ENCODE results near the gene COL5A3.
"Not testable (repeated sequence)": the region's sequence is repeated elsewhere in the genome, so short reads cannot be mapped to it uniquely, and the experiment has no call there.

Gene COL5A3

DNA sequence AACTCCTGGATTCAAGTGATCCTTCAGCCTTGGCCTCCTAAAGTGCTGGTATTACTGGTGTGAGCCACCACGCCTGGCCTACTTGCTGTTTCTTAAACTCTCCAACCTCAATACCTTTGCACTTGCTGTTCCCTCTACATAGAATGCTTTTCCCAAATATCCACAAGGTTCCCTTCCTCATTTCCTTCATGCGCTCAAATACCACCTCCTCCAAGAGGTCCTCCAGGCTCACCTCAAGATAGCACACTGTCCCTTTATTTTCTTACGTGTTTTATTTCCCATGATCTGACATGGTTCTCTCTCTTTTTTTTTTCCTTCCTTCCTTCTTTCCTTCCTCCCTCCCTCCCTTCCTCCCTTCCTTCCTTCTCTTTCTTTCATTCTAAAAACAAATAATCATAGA is 16.4 kb upstream of the COL5A3 start:
- H3K9me3 ChIP-seq (ENCODE audit: control insufficient read depth in 1 of 2, low read length in 2 of 2): no peaks in the 10 kb centered on the region
- peaks cover 4 to 9% of the 10 kb centered on the region in 2 donors for H3K4me1 ChIP-seq (ENCODE audit: control insufficient read depth in 1 of 2, insufficient read depth in 2 of 2, low read length in 2 of 2)
- H3K36me3 ChIP-seq (ENCODE audit: control insufficient read depth in 1 of 2, insufficient read depth in 2 of 2, low read length in 2 of 2): no peaks in the 10 kb centered on the region
- H3K27me3 ChIP-seq (ENCODE audit: low read depth, low read length): no peaks in the 10 kb centered on the region
- H3K4me3 ChIP-seq (ENCODE audit: low read depth in 1 of 2, low read length in 2 of 2): no peak overlapping the region
- no peak overlapping the region for H3K27ac ChIP-seq (ENCODE audit: low read length)

- not testable (repeated sequence) for H3K27ac ChIP-seq (ENCODE audit: low read length); H3K4me1 ChIP-seq (ENCODE audit: control insufficient read depth in 1 of 2, insufficient read depth in 2 of 2, low read length in 2 of 2); H3K4me3 ChIP-seq (ENCODE audit: low read depth in 1 of 2, low read length in 2 of 2); H3K9me3 ChIP-seq (ENCODE audit: control insufficient read depth in 1 of 2, low read length in 2 of 2); H3K27me3 ChIP-seq (ENCODE audit: low read depth, low read length); H3K36me3 ChIP-seq (ENCODE audit: control insufficient read depth in 1 of 2, insufficient read depth in 2 of 2, low read length in 2 of 2)
Observed at GRCh38 chr19:10023096-10023495, 12.8 kb upstream of the COL5A3 start.

DNA sequence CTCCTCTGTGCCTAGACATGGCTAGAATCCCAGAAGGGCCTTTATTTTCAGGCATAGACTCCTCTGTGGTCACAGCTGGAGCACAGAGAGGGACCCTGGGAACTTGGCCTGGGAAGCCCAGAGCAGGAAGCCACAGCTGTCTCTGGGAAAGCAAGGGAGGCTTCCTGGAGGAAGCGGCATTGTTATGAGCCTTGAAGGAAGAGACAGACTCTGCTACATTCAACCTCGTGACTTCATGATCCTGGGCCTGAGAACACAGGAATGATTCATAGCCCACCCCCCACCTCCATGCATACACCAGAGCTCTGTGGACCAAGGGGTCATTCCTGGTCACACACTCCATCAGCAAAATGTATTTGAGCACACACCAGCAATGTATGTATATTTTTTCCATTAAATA is 11.6 kb upstream of the COL5A3 start:
- Histone ChIP-seq H3K9me3 (ENCODE audit: control insufficient read depth in 1 of 2, low read length in 2 of 2) (no peaks in the 10 kb centered on the region), H3K27ac (ENCODE audit: low read length) (no peak overlapping the region), H3K27me3 (ENCODE audit: low read depth, low read length) (no peaks in the 10 kb centered on the region), H3K36me3 (ENCODE audit: control insufficient read depth in 1 of 2, insufficient read depth in 2 of 2, low read length in 2 of 2) (no peaks in the 10 kb centered on the region), H3K4me3 (ENCODE audit: low read depth in 1 of 2, low read length in 2 of 2) (no peak overlapping the region), H3K4me1 (ENCODE audit: control insufficient read depth in 1 of 2, insufficient read depth in 2 of 2, low read length in 2 of 2) (no peaks in the 10 kb centered on the region)

GRCh38 chr19:10021446-10021845 is 11.1 kb upstream of the COL5A3 start:
- Histone ChIP-seq H3K9me3 (ENCODE audit: control insufficient read depth in 1 of 2, low read length in 2 of 2) (no peaks in the 10 kb centered on the region), H3K27me3 (ENCODE audit: low read depth, low read length) (no peaks in the 10 kb centered on the region), H3K4me1 (ENCODE audit: control insufficient read depth in 1 of 2, insufficient read depth in 2 of 2, low read length in 2 of 2) (no peaks in the 10 kb centered on the region), H3K27ac (ENCODE audit: low read length) (no peak overlapping the region), H3K36me3 (ENCODE audit: control insufficient read depth in 1 of 2, insufficient read depth in 2 of 2, low read length in 2 of 2) (no peaks in the 10 kb centered on the region), H3K4me3 (ENCODE audit: low read depth in 1 of 2, low read length in 2 of 2) (no peak overlapping the region)

- H3K27ac ChIP-seq (ENCODE audit: low read length): no peak overlapping the region
- H3K36me3 ChIP-seq (ENCODE audit: control insufficient read depth in 1 of 2, insufficient read depth in 2 of 2, low read length in 2 of 2): no peaks in the 10 kb centered on the region
- H3K27me3 ChIP-seq (ENCODE audit: low read depth, low read length): no peaks in the 10 kb centered on the region
- no peaks in the 10 kb centered on the region for H3K4me1 ChIP-seq (ENCODE audit: control insufficient read depth in 1 of 2, insufficient read depth in 2 of 2, low read length in 2 of 2)
- H3K9me3 ChIP-seq (ENCODE audit: control insufficient read depth in 1 of 2, low read length in 2 of 2): no peaks in the 10 kb centered on the region
- no peak overlapping the region for H3K4me3 ChIP-seq (ENCODE audit: low read depth in 1 of 2, low read length in 2 of 2)
Observed at GRCh38 chr19:10020851-10021250, 10.5 kb upstream of the COL5A3 start.

GRCh38 chr19:10019246-10019645 is 8.9 kb upstream of the COL5A3 start:
- H3K4me3 ChIP-seq (ENCODE audit: low read depth in 1 of 2, low read length in 2 of 2): no peak overlapping the region
- no peaks in the 10 kb centered on the region for H3K27me3 ChIP-seq (ENCODE audit: low read depth, low read length)
- H3K9me3 ChIP-seq (ENCODE audit: control insufficient read depth in 1 of 2, low read length in 2 of 2): no peaks in the 10 kb centered on the region
- H3K36me3 ChIP-seq (ENCODE audit: control insufficient read depth in 1 of 2, insufficient read depth in 2 of 2, low read length in 2 of 2): no peaks in the 10 kb centered on the region
- H3K4me1 ChIP-seq (ENCODE audit: control insufficient read depth in 1 of 2, insufficient read depth in 2 of 2, low read length in 2 of 2): no peaks in the 10 kb centered on the region
- H3K27ac ChIP-seq (ENCODE audit: low read length): no peak overlapping the region

- Histone ChIP-seq H3K9me3 (ENCODE audit: control insufficient read depth in 1 of 2, low read length in 2 of 2) (no peaks in the 10 kb centered on the region), H3K27me3 (ENCODE audit: low read depth, low read length) (no peaks in the 10 kb centered on the region), H3K4me3 (ENCODE audit: low read depth in 1 of 2, low read length in 2 of 2) (no peak overlapping the region), H3K36me3 (ENCODE audit: control insufficient read depth in 1 of 2, insufficient read depth in 2 of 2, low read length in 2 of 2) (no peaks in the 10 kb centered on the region), H3K27ac (ENCODE audit: low read length) (no peak overlapping the region), H3K4me1 (ENCODE audit: control insufficient read depth in 1 of 2, insufficient read depth in 2 of 2, low read length in 2 of 2) (no peaks in the 10 kb centered on the region)
Observed at GRCh38 chr19:10018786-10019185, 8.5 kb upstream of the COL5A3 start.

DNA sequence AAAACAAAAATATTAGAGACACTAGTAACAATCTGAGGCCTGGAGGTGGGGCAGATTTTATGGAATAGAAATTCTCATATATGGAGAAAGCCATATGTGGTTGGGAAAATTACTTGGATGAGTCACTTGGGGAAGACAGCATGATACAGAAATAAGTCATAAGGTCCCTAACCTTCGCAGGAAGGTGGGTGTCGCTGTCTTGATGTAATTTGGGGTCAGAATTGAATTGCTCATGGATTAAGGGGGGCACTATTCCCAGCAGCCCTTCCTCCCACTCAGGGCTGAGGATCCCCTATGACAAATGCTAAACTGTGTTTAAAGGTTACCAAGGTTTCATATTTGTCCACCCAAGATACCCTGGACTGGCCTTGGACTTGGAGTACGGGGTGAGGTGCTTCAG is 8.0 kb upstream of the COL5A3 start:
- no peaks in the 10 kb centered on the region for H3K4me1 ChIP-seq (ENCODE audit: control insufficient read depth in 1 of 2, insufficient read depth in 2 of 2, low read length in 2 of 2)
- H3K27me3 ChIP-seq (ENCODE audit: low read depth, low read length): no peaks in the 10 kb centered on the region
- H3K27ac ChIP-seq (ENCODE audit: low read length): no peak overlapping the region
- H3K9me3 ChIP-seq (ENCODE audit: control insufficient read depth in 1 of 2, low read length in 2 of 2): no peaks in the 10 kb centered on the region
- H3K4me3 ChIP-seq (ENCODE audit: low read depth in 1 of 2, low read length in 2 of 2): no peak overlapping the region
- H3K36me3 ChIP-seq (ENCODE audit: control insufficient read depth in 1 of 2, insufficient read depth in 2 of 2, low read length in 2 of 2): no peaks in the 10 kb centered on the region

DNA sequence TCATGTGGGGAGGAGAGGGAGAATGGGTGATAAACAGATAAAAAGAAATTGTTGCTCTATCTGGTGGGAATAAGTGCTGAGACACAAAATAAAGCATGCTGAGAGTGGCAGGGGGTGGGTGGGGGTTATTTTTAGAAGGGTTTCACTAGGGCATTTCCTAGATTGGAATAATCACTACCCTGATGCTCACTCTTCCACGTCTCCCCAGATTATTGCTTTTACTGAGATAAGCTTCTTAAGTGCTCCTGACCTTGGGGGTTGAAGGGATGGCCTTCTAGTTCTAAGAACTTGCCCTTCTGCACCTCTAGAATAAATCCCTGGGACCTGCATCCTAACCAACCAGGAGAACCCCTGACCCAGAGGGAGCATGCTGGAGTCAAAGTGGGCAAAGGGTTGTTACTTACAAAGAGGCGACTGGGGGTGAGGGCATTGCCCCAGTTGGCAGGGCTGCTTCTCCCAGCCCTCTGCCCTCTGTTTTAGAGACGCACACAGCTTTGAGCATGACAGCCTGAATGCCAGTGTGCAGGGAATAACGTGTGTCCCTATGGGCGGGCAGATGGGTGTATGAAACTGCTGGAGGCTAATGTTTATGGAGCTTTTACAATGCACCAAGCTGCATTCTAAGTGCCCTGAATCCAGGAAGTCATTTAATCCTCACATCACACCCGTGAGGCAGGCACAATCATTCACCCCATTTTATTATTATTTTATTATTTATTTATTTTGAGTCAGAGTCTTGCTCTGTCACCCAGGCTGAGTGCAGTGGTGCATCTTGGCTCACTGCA is 3.7 kb upstream of the COL5A3 start:
- Histone ChIP-seq H3K27ac (ENCODE audit: low read length) (no peak overlapping the region), H3K9me3 (ENCODE audit: control insufficient read depth in 1 of 2, low read length in 2 of 2) (no peaks in the 10 kb centered on the region), H3K27me3 (ENCODE audit: low read depth, low read length) (peaks cover 11% of the 10 kb centered on the region)

GRCh38 chr19:10013316-10013715 is 3.0 kb upstream of the COL5A3 start, which contains the start of gene RDH8:
TSS of gene RDH8 (plus strand) at chr19:10013483. CDS start at chr19:10013498, 15 bp downstream.
- peaks cover 0 to 21% of the 10 kb centered on the region in 2 donors for H3K4me1 ChIP-seq (ENCODE audit: control insufficient read depth in 1 of 2, insufficient read depth in 2 of 2, low read length in 2 of 2)

More for the DNA sequence above, 3.7 kb upstream of the COL5A3 start:
- H3K36me3 ChIP-seq (ENCODE audit: control insufficient read depth in 1 of 2, insufficient read depth in 2 of 2, low read length in 2 of 2): no peaks in the 10 kb centered on the region
- H3K4me3 ChIP-seq (ENCODE audit: low read depth in 1 of 2, low read length in 2 of 2): no peak overlapping the region
- H3K4me1 ChIP-seq (ENCODE audit: control insufficient read depth in 1 of 2, insufficient read depth in 2 of 2, low read length in 2 of 2): peaks cover 0 to 16% of the 10 kb centered on the region in 2 donors

GRCh38 chr19:10011974-10012373 is 1.7 kb upstream of the COL5A3 start:
- peaks cover 19% of the 10 kb centered on the region for H3K27me3 ChIP-seq (ENCODE audit: low read depth, low read length)
- no peak overlapping the region for H3K27ac ChIP-seq (ENCODE audit: low read length)
- H3K9me3 ChIP-seq (ENCODE audit: control insufficient read depth in 1 of 2, low read length in 2 of 2): no peaks in the 10 kb centered on the region
- H3K36me3 ChIP-seq (ENCODE audit: control insufficient read depth in 1 of 2, insufficient read depth in 2 of 2, low read length in 2 of 2): no peaks in the 10 kb centered on the region
- H3K4me1 ChIP-seq (ENCODE audit: control insufficient read depth in 1 of 2, insufficient read depth in 2 of 2, low read length in 2 of 2): peaks cover 0 to 21% of the 10 kb centered on the region in 2 donors
- no peak overlapping the region for H3K4me3 ChIP-seq (ENCODE audit: low read depth in 1 of 2, low read length in 2 of 2)

More at GRCh38 chr19:10013316-10013715, 3.0 kb upstream of the COL5A3 start, which contains the start of gene RDH8:
- Histone ChIP-seq H3K4me3 (ENCODE audit: low read depth in 1 of 2, low read length in 2 of 2) (no peak within 1 kb of the TSS), H3K36me3 (ENCODE audit: control insufficient read depth in 1 of 2, insufficient read depth in 2 of 2, low read length in 2 of 2) (no peaks in the 10 kb centered on the region), H3K27ac (ENCODE audit: low read length) (no peak within 1 kb of the TSS), H3K9me3 (ENCODE audit: control insufficient read depth in 1 of 2, low read length in 2 of 2) (no peaks in the 10 kb centered on the region), H3K27me3 (ENCODE audit: low read depth, low read length) (peaks cover 18% of the 10 kb centered on the region)

DNA sequence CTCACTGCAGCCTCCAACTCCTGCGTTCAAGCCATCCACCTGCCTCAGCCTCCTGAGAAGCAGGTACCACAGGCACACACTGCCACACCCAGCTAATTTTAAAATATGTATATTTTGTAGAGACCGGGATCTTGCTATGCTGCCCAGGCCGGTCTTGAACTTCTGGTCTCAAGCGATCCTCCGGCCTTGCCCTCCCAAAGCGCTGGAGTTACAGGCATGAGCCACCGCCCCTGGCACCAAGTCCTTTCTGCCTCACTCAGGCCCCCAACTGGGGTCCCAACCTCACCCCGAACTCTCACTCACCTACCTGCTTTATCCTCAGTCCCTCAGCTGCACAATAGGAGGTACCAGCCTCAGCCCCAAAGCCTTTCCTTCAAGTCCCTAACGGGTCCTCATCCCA is 635 bp upstream of the COL5A3 start:
- Histone ChIP-seq H3K36me3 (ENCODE audit: control insufficient read depth in 1 of 2, insufficient read depth in 2 of 2, low read length in 2 of 2) (no peaks in the 10 kb centered on the region), H3K27me3 (ENCODE audit: low read depth, low read length) (peaks cover 19% of the 10 kb centered on the region), H3K4me3 (ENCODE audit: low read depth in 1 of 2, low read length in 2 of 2) (no peak overlapping the region), H3K9me3 (ENCODE audit: control insufficient read depth in 1 of 2, low read length in 2 of 2) (no peaks in the 10 kb centered on the region), H3K4me1 (ENCODE audit: control insufficient read depth in 1 of 2, insufficient read depth in 2 of 2, low read length in 2 of 2) (peaks cover 0 to 21% of the 10 kb centered on the region in 2 donors), H3K27ac (ENCODE audit: low read length) (no peak overlapping the region)

Measured in muscle layer of duodenum (tissue), 2 donors.